HG02852 (cell line): ENCODE measurements around the gene CMTM5.
"Not testable (repeated sequence)": the region's sequence is repeated elsewhere in the genome, so short reads cannot be mapped to it uniquely, and the experiment has no call there.

Experiments
- ATAC-seq: cut with Tn5 transposase; IDR thresholded peaks from one replicate; pipeline ENCODE4 v1.9.1; 2021; ENCODE audit warnings: mild to moderate bottlenecking, moderate library complexity; ENCODE audit not compliant: unreplicated experiment

Gene CMTM5

GRCh38 chr14:23396126-23396525, 19.3 kb downstream of the CMTM5 start:
- ATAC-seq = no peak

- ATAC-seq = no peak
Measured at GRCh38 chr14:23396781-23397407, 20.0 kb downstream of the CMTM5 start.

- ATAC-seq = no peak
Measured at GRCh38 chr14:23398348-23398747, 21.5 kb downstream of the CMTM5 start.

GRCh38 chr14:23399136-23399535, 22.3 kb downstream of the CMTM5 start:
- no peak for ATAC-seq

- no peak for ATAC-seq
Measured at GRCh38 chr14:23399591-23399990, 22.7 kb downstream of the CMTM5 start.

GRCh38 chr14:23400496-23401149, 23.8 kb downstream of the CMTM5 start:
- ATAC-seq = not testable (repeated sequence)

GRCh38 chr14:23401291-23401690, 24.4 kb downstream of the CMTM5 start:
- no peak for ATAC-seq

GRCh38 chr14:23402296-23403138, 25.7 kb downstream of the CMTM5 start:
- ATAC-seq = no peak

- no peak for ATAC-seq
Measured at GRCh38 chr14:23403139-23403438, 26.2 kb downstream of the CMTM5 start.

GRCh38 chr14:23403908-23404307, 27.1 kb downstream of the CMTM5 start:
- ATAC-seq = no peak

- ATAC-seq = no peak
Measured at GRCh38 chr14:23404331-23404900, 27.6 kb downstream of the CMTM5 start.

- ATAC-seq = no peak
Measured at GRCh38 chr14:23405096-23405495, 28.2 kb downstream of the CMTM5 start.

GRCh38 chr14:23405516-23406025, 28.7 kb downstream of the CMTM5 start:
- no peak for ATAC-seq

GRCh38 chr14:23406244-23406643, 29.4 kb downstream of the CMTM5 start:
- no peak for ATAC-seq

- ATAC-seq = no peak
Measured at GRCh38 chr14:23406725-23407355, 30.0 kb downstream of the CMTM5 start.

- ATAC-seq = no peak
Measured at GRCh38 chr14:23407516-23408306, 30.9 kb downstream of the CMTM5 start, which contains the start of gene MYH6. Gene MYH6, minus strand, starts transcription at chr14:23408273. Its CDS starts 1,050 bp downstream, at chr14:23407223.

- ATAC-seq = no peak
Measured at GRCh38 chr14:23408307-23408630, 31.4 kb downstream of the CMTM5 start.

- ATAC-seq = peak; percentile 45
Measured at GRCh38 chr14:23409475-23409874, 32.6 kb downstream of the CMTM5 start.

GRCh38 chr14:23409966-23410635, 33.3 kb downstream of the CMTM5 start:
- ATAC-seq = no peak
